ENCODE data around the gene VAMP2. TPM values are rescaled to one million over a fixed set of nuclear protein-coding genes. Genes with fewer than 3 reads are reported as not detected.

VAMP2 gene
- polyA plus RNA-seq, 1 donor from 2014 or later = 98.3 TPM

- Histone ChIP-seq H3K9me2 (ENCODE audit: insufficient read depth, low read length) (no peaks in the 10 kb centered on the region), H3K4me2 (ENCODE audit: low read length) (peak overlapping the region; percentile 77), H3F3A (ENCODE audit: insufficient read depth, low read length, poor library complexity, severe bottlenecking) (peaks cover 12% of the 10 kb centered on the region), H3K9me3 (ENCODE audit: low read length) (no peaks in the 10 kb centered on the region), H4K20me1 (ENCODE audit: insufficient read depth) (peaks cover 6% of the 10 kb centered on the region), H3K27me3 (ENCODE audit: insufficient read depth, low read depth, low read length) (peaks cover 64% of the 10 kb centered on the region), H2AFZ (ENCODE audit: low read depth, low read length) (no peak overlapping the region), H3K27ac (ENCODE audit: low read length) (peak overlapping the region; percentile 79), H3K4me3 (ENCODE audit: low read length) (peak overlapping the region; percentile 88), H3K36me3 (ENCODE audit: insufficient read depth, low read length) (no peaks in the 10 kb centered on the region), H3K9ac (ENCODE audit: low read length) (peak overlapping the region; percentile 80), H3K79me2 (replicated peaks; ENCODE audit: insufficient read depth, low read length) (no peaks in the 10 kb centered on the region)
- TF ChIP-seq POLR2AphosphoS5 (IDR thresholded peaks at IDR 0.05) = peak; percentile 40
- no peak for TF ChIP-seq CTCF (IDR thresholded peaks at IDR 0.05; ENCODE audit: poor library complexity, severe bottlenecking)
- no peak for TF ChIP-seq SMC3 (conservative IDR thresholded peaks at IDR 0.05; ENCODE audit: poor library complexity)
Measured at GRCh38 chr17:8119581-8120519, 42.9 kb downstream of the VAMP2 start.

- Histone ChIP-seq H3K36me3 (ENCODE audit: insufficient read depth, low read length) (no peaks in the 10 kb centered on the region), H3K27me3 (ENCODE audit: insufficient read depth, low read depth, low read length) (peaks cover 64% of the 10 kb centered on the region), H3K9me2 (ENCODE audit: insufficient read depth, low read length) (no peaks in the 10 kb centered on the region), H3K9ac (ENCODE audit: low read length) (peak overlapping the region; percentile 80), H3K4me3 (ENCODE audit: low read length) (peak overlapping the region; percentile 88), H3K79me2 (replicated peaks; ENCODE audit: insufficient read depth, low read length) (no peaks in the 10 kb centered on the region), H4K20me1 (ENCODE audit: insufficient read depth) (peaks cover 6% of the 10 kb centered on the region), H3K4me2 (ENCODE audit: low read length) (peak overlapping the region; percentile 91), H3F3A (ENCODE audit: insufficient read depth, low read length, poor library complexity, severe bottlenecking) (peaks cover 12% of the 10 kb centered on the region), H3K9me3 (ENCODE audit: low read length) (no peaks in the 10 kb centered on the region), H3K27ac (ENCODE audit: low read length) (peak overlapping the region; percentile 79), H2AFZ (ENCODE audit: low read depth, low read length) (peak overlapping the region; percentile 90)
- TF ChIP-seq EP300 (conservative IDR thresholded peaks at IDR 0.05; ENCODE audit: poor library complexity, severe bottlenecking) = peak; percentile 42
- TF ChIP-seq TAF1 (IDR thresholded peaks at IDR 0.05; ENCODE audit: low read depth) = no peak
- TF ChIP-seq POLR2AphosphoS5 (IDR thresholded peaks at IDR 0.05) = no peak
- TF ChIP-seq RAD21 (conservative IDR thresholded peaks at IDR 0.05) = peak; percentile 73
- peak; percentile 51 for TF ChIP-seq MXI1 (conservative IDR thresholded peaks at IDR 0.05; ENCODE audit: poor library complexity, severe bottlenecking)
- TF ChIP-seq SMC3 (conservative IDR thresholded peaks at IDR 0.05; ENCODE audit: poor library complexity) = peak; percentile 76
- no peak for TF ChIP-seq EZH2 (IDR thresholded peaks at IDR 0.05; ENCODE audit: borderline replicate concordance, insufficient read depth, low read length, poor library complexity, severe bottlenecking)
- peak; percentile 99 for TF ChIP-seq CTCF (IDR thresholded peaks at IDR 0.05; ENCODE audit: poor library complexity, severe bottlenecking)
- no peak for TF ChIP-seq REST (IDR thresholded peaks at IDR 0.05; ENCODE audit: borderline replicate concordance)
Measured at GRCh38 chr17:8118769-8119580, 43.8 kb downstream of the VAMP2 start.
